Occipital lobe (tissue), 2 donors: ENCODE results near the gene WNT7B. TPM values are rescaled to one million over a fixed set of nuclear protein-coding genes. Genes with fewer than 3 reads are reported as not detected.

ENCODE experiments used
- DNase-seq: peaks from one replicate; lab custom pipeline; 2025; lab: John Stamatoyannopoulos, UW
- total RNA-seq: library from RNA; depleted of rRNA; stranded (reverse); fragments of >200 nt; gene quantifications from one replicate; pipeline ENCODE4 v1.2.3, GENCODE V29; 2014

Gene WNT7B
- total RNA-seq, 1 donor from 2014 or later: 6.6 TPM

DNA sequence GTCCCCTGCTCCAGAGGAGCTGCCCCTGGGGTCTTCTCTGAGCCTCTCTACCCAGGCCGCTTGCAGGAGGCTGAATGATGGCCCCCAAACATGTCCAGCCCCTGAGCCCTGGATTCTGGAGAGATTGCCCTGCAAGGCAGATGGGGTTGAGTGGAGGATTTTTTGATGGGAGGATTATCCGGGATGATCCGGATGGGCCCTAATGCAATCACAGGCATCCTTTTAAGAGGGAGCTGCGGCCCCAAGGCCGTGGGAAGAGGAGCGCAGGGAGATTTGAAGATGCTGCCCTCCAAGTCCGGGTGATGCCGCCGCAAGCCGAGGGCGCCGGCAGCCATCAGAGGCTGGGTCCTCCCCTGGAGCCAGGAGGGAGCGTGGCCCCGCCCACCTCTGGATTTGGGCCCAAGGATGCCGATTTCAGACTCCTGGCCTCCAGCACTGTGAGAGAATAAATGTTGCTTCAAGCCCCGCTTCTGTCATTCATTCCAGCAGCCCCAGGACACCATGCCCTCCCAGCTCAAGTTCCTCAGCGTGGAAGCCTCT is 66.0 kb downstream of the WNT7B start:
- DNase-seq: no peak

DNA sequence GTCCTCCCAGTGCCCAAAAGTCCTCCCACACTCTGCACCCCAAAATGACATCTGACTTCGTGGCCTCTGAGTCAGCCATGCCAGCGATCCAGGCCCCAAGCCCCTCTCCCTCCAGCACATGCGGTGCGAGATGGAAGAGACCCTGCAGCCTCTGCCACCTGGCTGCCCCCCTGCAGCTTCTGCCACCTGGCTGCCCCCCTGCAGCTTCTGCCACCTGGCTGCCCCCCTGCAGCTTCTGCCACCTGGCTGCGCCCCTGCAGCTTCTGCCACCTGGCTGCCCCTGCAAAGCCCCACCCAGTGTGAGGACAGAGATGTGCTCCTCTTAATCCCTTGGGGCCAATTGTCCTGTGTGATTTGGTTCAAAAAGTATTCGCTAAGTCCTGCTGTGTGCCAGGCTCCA is 68.0 kb downstream of the WNT7B start:
- DNase-seq: no peak

DNA sequence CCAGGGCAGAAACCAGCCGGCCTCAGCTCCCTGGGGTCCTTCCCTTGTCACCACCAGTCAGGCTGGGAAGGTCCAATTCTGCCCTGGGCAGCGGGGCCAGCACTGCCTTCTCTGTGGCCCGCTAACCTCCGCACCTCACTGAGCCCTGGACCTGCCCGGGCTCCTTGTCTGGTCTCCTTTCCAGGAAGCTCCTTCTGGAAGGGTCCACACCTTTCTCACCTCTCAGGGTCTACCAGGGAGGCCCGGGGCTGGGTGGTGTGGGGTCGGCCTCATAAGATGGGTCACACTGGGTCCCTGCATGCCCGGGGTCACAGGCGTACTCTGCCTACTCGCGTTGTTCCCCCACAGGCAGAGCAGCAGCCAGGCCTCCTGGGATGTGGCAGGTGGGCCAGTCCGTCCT is 69.0 kb downstream of the WNT7B start:
- DNase-seq: no peak

DNA sequence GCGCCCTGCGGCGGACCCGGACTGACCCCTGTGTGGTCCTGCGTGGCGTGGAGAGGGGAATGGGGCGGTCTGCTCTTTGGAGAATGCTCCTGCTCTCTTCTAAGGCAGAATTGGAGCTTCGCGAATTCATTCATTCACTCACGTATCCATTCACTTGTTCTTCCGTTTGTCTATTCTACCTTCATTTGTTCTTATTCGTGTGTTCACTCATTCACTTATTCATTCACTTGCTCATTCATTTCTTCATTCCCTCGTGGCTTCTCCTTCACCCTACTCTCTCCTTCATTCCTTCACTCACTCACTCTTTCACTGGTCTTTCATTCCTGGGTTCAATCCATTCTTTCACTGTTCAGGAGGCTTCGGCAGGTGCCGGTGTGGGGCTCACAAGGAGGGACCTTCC is 69.6 kb downstream of the WNT7B start:
- no peak for DNase-seq

DNA sequence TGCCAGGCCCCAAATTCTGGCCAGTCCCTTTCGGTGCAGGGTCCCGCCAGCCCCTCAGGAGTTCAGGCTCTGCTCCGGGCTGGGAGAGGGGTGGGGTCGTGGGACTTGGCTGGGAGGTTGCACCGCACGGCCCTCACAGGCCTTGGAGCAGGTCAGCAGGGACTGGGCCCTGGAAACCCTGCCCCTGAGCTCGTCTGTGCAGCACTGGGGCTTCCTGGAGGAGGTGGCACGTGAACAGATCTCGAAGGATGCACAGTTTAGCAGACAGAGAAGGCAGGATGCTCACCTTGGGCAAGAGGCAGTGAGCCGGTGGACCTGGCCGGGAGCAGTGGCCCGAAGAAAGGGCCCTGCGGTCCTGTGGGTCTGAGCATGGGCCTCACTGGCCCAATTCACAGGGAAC is 70.0 kb downstream of the WNT7B start:
- DNase-seq: no peak

DNA sequence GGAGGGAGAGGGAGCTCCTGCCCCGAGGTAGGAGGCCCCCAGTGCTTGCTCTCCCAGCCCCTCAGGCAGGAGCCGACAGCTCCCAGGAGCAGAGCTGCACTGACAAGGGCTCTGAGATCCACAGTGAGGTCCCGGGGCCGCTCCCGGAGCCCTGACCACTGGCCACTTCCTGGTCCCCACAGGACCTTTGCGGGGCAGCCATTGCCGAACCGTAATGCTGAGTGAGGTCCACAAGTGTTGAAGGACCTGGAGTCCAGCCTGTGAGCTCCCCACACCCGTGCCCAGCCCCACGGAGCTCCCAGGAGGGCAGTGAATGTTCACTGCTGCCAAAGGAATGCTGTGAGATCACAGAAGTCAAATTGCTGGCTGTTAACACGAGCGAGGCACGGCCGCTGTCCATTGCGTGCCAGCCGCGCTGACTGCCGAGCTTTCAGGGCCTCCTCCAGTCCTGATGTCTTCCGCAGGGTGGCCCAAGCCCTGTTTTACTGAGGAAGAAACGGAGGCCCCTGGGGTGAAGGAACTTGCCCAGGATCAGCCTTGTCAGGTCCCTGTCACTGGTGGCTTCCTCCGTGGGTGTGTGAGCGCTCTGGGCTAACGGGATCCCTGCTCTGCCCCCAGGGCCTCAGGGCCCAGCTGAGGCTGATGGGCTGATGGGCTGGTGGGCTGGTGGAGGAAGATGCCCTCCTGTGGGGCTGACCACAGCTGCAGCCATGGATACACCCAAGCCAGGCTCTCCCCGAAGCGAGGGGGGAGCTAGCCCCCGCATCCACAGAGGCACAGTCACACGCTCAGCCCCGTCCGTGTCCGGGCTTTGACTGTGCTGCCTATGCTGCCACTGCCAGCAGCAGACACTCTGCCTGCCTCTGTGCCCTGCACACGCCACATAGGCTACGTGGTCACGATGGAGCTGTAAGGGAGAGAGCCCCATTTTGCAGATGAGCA is 70.8 kb downstream of the WNT7B start:
- DNase-seq: no peak

DNA sequence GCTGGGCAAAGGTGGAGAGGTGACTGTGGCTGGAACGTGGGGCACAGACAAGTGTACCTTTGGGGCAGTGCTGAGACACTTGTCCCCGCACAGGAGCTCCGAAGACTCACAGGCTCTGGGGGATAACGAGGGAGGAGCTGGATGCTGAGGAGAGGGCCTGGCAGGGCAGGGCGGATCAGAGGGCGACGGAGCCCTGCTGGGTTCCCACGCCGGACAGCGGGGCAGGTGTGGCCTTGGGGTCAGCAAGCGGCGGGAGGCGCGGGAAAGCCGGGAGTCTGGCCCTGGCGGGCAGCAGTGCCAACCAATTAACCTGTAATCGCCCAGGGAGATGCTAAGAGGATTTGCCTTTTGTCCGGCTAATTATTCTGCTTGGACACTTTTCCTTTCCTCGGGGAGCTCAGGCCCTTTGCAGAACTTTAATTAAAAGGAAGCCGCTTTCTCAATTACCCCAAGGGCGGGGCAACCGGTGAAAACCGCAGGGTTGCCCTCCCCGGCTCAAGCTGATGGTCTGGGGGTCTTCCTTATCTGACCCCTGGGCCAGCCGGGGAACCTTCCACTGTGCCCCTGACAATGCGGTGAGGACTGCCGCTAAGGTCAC is 71.5 kb downstream of the WNT7B start:
- no peak for DNase-seq

DNA sequence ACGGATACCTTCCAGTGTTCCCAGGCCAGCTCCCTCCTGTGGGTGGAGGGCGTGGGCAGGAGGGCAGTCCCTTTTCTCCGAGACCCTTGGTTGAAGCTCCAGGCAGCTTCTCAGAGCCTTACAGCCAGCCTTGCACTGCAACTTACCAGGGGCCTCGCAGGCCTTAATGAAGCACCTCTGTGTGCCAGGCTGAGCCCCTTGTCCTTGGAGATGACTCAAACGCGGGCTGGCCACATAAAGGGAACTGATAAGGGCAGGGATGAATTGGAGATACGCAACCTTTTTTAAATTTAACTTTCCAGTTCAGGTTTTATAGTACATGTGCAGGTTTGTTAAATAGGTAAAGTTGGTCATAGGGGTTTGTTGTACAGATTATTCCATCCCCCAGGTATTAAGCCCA is 72.7 kb downstream of the WNT7B start:
- DNase-seq: no peak

DNA sequence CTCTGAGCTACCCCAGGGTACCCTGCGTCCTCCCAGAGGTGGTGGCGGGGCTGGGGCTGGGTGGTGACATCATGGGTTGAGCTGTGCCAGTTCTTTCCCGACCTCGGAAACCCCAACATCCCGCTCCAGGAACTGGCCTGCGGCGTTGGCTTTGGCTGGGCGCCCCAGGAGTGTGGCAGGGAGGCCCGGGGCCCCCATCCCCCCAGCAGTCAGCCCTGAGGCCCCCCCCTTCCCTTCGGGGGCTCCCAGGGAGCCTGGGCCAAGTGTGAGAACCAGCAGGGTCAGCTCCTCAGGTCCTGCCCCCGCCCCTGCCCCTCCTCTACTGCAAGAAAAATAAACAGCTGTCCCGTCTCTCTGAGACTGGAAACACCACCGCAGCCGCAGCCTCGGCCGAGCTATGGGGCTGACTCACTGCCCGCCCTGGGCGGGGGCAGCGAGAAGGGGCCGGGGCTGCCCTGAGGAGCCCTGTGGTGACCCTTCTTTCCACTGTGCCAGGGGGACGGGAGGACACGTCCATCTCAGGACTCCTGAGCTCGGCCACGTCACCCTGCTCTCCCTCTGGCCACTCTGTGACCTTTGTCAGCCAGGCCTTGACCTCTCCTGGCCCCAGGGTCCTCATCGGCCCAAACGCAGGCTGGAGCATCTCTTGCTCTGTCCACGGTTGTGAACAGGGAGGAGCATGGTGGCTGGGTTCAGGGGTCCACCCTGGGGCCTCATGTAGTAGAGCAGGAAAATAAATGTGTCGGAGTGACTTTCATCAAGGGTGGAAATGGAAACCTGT is 73.4 kb downstream of the WNT7B start:
- DNase-seq: no peak

DNA sequence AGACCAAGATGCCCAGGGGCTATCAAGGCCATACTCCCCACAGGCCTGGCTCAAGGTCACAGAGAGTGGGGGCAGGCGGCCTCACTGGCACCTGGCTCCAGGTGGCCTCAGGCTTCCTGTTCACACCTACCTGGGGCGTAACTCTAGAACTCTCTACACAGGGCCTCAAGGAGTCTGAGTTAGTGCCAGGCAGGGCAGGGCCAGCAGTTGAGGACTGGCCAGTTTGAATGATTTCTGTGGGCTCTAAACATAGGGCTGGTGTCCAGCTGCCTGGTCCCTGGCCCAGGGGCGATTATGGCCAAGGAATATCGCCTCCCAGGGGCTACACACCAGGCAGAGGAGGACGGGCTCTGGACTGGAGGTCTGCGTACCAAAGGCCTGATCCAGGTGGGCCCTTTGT is 79.2 kb downstream of the WNT7B start:
- DNase-seq: no peak

DNA sequence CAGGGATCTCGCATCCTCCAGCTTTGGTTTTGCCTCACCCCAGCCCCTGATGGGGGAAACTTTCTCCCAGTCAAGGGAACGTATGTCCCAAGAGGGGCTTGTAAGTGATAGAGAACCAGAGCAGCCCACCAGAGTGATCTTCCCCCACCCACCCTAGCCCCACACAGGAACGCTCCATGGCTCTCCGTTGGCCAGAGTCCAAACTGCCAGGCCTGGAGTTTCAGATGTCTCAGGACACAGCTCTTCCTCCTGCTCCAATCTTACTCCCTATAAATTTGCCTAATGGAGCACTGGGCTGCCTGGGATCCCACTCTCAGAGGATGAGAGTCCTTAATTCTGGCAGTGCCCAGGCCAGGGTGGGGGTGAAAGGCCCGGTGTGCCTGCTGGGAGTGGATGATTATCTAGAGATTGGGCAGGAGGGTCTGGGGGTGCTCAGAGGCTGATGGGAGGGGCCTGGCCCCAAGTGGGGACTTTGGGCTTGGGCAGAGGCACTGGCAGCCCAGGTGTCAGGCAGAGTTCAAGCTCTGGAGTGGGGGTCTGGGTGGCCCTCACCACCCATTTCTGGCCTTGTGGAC is 79.9 kb downstream of the WNT7B start:
- DNase-seq: no peak

DNA sequence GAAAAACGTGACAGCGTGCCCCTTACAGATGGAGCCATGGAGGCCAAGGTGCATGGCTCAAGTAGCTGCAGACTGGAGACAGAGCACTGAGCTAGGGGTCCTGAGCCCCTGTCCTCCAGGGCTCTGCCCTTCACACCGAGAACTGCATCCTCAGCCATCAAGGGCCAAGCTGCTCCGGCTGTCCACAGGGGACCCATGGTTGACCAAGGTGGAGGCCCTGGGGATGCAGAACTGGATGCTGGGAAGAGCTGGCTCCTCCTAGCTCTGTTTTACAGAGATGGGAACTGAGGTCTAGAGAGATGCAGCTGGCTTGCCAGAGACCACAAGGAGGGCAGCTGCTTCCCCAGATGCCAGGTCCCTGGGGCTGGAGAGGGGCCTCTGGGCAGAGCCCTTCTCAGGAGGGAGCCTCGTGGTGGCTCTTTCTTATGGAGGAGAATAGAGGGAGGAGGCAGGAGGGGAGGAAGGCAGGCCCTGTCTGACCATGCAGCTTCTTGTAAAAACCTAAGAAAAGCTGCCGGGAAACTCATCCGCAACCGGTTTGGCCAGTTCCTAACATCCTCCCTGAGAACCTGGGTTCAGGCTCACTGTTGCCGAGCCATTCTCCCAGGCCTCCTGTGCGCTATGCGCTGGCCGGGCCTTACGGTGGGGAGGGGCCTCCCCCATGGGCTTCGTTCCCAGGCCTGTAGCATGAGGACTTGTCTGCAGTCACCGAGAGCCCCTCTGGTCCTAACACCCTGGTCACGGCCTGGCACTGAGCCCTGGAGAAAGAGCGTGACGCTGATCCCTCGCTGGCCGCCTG is 80.6 kb downstream of the WNT7B start:
- DNase-seq: no peak

DNA sequence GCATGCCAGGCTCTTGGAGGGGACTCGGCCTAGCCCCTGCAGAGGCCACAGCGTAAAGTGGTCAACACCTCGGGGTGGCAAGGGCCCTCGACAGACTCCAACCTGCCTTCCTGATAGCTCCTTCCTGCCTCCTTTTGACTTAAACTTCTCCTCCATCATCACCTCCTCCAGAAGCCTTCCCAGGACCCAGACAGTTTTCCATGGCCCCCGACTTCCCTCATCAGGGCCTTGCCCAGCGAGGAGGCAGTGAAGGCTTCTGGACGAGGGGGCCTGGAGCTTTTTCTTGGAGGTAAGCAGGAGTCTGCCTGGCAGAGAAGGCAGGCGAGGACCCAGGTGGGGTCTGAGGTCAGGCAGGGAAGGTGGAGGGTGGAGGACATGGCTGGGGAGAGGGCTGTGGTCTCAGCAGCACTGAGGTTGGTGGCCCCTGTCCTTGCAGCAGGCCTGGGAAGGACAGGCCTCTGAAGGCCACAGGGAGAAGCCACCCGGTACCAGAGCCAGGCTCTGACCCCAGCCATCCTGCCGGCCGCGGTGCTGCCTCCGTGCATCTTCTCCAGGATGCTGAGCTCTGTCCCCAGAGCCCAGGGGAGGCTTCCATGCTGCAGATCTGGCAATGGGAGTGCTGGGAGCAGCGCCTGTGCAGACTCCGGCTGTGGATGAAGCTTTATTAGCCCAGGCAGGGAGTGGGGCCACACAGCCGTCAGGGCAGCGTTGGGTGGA is 81.4 kb downstream of the WNT7B start:
- no peak for DNase-seq

DNA sequence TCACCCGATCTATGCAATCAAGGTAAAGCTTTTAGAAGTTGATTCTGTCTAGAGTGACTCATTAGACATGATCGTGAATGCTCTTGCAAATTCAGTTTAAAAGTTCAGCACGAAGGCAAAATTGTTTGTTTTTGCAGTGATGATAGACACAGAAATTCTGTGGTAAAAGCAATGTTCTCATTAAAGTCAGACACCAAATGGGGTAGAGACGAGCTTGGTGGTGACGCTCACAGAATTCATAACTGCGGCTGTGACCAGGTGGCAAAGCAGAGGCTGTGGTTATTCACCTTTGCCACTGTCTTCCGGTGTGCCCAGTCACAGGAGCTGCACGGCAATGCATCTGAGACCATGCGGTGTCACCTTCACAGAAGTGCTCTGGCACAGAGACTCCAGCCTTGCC is 83.4 kb downstream of the WNT7B start:
- DNase-seq: no peak

DNA sequence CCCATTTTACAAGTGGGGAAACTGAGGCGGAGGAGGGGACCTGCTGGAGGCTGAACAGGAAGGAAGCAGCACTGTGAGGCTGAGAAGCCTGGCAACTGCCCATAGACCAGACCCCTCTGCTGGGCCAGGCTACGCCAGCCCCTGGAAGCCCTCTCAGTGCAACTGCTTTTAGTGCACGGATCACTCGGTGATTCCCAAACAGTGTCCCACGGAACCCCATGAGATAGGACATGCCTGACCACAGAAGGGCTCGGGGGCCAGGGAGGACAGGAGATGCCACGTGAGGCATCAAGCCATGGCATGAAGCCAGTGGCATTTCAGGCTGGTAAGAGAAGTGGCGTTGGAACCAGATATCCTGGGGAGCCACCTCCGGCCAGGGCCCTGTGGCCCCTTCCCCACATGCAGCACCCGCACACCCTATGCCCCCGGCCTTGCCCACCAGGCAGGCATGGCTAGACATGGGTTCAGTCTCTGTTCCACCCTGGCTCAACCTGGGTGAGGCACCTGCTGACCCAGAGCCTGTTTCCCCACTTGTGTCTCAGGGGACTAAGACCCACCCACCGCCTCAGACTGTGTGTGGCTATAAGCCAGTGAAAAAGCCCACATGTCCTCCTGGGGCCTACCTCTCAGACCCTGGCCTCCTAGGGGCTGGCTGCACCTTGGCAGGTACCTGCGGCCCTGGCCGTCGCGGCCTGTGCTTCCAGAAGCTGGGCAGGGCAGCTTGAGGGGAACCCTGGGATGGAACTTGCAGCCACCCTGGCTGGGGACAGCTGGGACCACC is 84.1 kb downstream of the WNT7B start:
- DNase-seq: no peak

DNA sequence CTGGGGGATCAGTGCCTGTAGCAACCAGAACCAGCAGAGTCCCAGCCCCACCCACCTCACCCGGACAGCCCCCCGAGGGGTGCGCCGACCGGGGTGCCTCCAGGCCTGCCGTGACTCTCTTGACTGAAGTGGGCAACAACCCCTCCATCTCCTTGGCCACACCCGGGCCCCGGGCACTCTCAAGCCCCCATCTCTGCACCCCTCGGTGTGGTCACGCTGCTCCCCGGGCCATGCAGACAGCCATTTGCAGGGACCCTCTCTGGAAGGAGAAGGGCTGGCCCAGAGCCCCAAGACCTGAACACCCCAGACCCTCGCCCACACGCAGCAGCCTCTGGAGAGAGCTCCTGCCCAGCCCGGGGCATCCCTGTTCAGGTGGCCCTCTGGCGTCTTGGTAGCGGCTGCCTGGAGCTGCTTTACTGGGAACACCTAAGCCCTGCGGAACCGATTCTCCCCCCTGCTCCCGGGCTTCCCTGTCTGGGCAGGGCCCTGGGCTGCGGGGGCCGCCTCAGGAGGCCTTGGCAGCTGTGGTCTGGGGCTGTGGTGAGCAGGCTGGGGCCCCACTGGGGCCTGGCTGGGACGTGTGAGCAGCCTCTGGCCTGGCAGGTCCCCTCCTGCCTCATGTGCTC is 84.9 kb downstream of the WNT7B start:
- no peak for DNase-seq

DNA sequence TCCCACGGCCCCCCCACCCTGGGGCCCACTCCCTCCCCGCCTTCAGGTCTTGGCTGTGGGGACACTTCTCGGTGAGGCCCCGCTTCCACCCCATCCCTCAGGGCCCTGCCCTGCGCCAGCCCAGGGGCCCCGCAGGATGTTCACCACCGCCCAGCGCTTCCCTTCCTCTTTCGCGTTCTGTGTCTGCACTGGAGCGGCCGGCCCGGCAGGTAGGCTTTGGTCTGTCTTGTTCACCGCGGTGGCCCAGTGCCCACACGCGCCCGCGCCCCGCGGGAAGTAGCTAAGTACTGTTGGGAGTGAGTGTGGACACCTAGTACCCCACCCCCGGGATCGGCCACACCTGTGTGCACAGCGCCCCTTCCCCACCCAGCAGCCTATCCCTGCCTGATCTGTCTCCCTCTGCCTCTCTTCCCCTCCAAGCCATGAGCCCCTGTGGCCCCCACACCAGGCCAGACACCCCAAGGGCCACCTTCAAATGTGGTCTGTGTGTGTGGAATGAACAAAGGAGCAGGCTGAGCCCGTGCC is 85.4 kb downstream of the WNT7B start:
- no peak for DNase-seq

DNA sequence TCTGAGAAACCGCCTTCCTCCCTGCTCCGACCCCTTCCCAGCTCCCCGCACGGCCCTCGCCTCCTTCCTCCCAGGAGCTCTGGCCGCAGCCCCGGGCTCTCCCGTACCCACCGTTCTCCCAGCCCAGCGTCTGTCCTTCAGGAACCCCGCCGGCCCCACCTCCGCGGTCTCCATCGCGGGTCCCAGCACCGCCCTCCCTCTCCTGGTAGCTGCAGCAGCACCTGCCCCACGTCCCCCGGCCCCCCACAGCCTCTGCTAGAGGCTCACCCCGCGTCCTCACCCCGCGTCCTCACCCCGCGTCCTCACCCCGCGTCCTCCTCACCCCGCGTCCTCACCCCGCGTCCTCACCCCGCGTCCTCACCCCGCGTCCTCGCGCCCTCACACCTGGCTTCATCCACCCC is 85.9 kb downstream of the WNT7B start:
- no peak for DNase-seq

DNA sequence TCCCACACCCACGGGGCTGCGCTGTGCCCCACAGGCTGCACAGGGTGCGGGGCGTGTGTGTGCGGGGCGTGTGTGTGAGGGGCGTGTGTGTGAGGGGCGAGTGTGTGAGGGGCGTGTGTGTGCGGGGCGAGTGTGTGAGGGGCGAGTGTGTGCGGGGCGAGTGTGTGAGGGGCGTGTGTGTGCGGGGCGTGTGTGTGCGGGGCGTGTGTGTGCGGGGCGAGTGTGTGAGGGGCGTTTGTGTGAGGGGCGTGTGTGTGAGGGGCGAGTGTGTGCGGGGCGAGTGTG is 86.7 kb downstream of the WNT7B start:
- no peak for DNase-seq
